NCI-H526 treated with DMSO at 0.1 percent for 48 hours (cell line): ENCODE results near the gene TMPRSS2.
A peak's percentile ranks its signal among the peaks of the same experiment; 100 is the strongest.

Source experiments
- DNase-seq: peaks from one replicate; lab custom pipeline; 2025; lab: John Stamatoyannopoulos, UW

TMPRSS2 gene

GRCh38 chr21:41481191-41481590 lies 26.8 kb downstream of the TMPRSS2 start:
- DNase-seq = no peak

- DNase-seq = no peak
Measured at GRCh38 chr21:41480086-41480690, 27.8 kb downstream of the TMPRSS2 start.

GRCh38 chr21:41479686-41480085 lies 28.3 kb downstream of the TMPRSS2 start:
- DNase-seq = no peak

- no peak for DNase-seq
Measured at GRCh38 chr21:41478319-41479177, 29.4 kb downstream of the TMPRSS2 start.

DNA sequence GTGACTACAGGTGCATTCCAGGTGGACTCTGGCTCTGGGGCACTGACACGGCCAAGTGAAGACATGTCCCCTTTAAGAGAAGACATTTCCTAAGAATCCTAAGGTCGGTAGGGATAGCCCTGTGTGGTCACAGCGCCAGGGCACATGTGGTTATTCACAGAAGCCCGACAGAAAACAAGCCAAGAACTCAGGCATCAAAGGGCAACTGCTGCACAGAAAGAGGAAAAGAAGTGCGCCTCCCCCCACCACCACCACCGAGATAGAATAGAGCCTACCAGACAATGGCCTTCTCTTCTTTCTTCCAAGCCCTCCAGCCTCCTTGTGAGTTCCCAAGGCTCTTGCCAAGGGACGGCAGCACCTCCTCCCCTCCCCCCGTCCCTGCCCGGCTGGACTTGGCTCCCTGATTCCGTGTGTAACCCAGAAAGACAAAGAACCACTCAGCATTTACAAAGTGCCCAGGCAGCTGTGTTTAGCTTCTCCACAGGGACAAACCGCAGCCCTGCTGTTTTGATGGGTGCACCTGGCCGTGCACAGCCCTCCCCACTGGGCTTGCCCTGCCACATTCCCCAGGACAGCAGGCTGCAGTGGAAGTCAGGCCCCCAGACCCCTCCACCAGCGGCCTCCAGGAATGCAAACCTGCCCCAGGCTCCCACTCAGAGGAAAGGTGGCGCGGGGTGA lies 30.2 kb downstream of the TMPRSS2 start:
- no peak for DNase-seq

GRCh38 chr21:41475714-41476420 lies 32.1 kb downstream of the TMPRSS2 start:
- no peak for DNase-seq

- no peak for DNase-seq
Measured at GRCh38 chr21:41472753-41473548, 35.0 kb downstream of the TMPRSS2 start.

DNA sequence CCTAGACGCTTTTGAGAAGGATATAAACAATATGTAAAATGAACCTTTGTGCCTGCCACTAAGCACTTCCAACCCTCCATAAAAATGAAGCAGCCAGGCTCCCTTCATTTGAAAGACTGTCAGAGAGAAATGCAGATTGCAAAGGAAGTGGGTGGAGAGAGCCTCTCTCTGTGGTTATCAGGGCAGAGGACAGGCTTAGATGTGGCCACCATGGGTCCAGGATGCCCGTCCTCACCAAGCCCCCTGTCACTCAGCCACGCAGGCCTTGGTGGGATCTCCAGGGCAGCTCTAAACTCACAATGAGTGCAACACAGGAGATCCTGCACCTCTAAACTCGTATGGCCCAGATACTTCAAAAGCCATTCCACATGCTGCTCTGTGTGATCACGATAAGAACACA lies 37.9 kb downstream of the TMPRSS2 start:
- no peak for DNase-seq

DNA sequence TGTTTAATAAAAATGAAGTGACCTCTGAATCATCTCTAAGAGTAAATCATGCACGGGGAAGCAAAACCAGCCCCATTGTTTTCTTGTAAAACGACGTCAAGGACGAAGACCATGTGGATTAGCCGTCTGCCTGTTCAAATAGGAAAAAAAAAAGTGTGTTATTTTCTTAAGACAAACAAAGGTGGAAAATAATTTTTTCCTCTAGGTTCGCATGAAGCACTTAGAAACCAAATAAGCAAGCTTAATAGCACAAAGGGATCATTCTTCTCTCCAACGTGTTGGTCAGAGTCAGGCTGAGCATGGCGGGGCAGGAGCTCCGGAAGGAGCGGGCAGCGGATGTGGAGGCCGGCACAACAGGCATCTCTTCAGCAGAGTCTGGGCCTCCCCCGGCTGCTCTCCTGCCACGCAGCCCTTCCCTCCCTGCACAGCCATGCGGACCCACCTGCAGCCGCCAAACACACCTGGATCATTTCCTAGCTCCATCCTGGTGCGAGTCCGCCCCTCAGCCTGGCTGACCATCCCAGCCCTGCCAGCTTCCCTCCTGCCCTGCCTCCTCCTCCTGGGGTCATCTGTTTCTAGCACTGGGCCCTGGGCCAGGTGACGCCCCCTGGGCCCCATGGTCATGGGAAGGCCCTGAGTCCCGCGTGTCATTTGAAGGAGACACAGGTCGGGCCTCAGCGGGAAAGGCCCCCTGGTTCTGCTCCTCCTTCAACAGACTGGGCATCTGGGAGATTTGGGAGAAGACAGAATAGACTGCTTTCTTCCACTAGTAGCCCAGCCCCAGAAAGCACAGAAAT lies 41.7 kb downstream of the TMPRSS2 start:
- DNase-seq = no peak

- DNase-seq = no peak
Measured at GRCh38 chr21:41465176-41465781, 42.7 kb downstream of the TMPRSS2 start.

GRCh38 chr21:41460578-41461527 lies 47.1 kb downstream of the TMPRSS2 start:
- peak; percentile 23 for DNase-seq

- DNase-seq = no peak
Measured at GRCh38 chr21:41459884-41460534, 47.9 kb downstream of the TMPRSS2 start.

DNA sequence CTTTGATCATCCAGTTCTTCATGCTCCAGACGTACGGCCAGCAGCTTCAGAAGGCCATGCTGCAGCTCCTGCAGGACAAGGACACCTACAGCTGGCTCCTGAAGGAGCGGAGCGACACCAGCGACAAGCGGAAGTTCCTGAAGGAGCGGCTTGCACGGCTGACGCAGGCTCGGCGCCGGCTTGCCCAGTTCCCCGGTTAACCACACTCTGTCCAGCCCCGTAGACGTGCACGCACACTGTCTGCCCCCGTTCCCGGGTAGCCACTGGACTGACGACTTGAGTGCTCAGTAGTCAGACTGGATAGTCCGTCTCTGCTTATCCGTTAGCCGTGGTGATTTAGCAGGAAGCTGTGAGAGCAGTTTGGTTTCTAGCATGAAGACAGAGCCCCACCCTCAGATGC lies 49.4 kb downstream of the TMPRSS2 start:
- no peak for DNase-seq

- no peak for DNase-seq
Measured at GRCh38 chr21:41458121-41458520, 49.8 kb downstream of the TMPRSS2 start.

- DNase-seq = no peak
Measured at GRCh38 chr21:41453761-41454160, 54.2 kb downstream of the TMPRSS2 start.

DNA sequence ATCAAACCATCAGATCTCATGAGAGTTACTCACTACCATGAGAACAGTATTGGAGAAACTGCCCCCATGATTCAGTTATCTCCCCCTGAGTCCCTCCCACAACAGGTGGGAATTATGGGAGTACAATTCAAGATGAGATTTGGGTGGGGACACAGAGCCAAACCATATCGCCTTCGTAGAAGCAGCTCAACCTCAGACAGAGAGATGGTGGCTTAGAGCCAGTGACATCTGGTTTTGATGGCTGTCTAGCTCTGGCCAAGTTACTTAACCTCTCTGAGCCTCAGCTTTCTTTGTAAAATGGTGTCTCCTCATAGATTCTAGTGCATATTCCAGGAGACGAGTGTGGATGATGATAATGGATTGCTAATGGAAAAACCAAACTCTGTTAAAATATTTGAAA lies 54.8 kb downstream of the TMPRSS2 start:
- DNase-seq = no peak

- no peak for DNase-seq
Measured at GRCh38 chr21:41451753-41452676, 55.9 kb downstream of the TMPRSS2 start.
